H1 (cell line): ENCODE results near the gene GLCE. TPM values are rescaled to one million over a fixed set of nuclear protein-coding genes. Genes with fewer than 3 reads are reported as not detected.

Experiments
- polyA plus RNA-seq, 7 experiments: library from polyadenylated mRNA; depleted of rRNA in 3 of 7; stranded (reverse) in 5 of 7; unstranded in 2 of 7; fragments of >200 nt in 5 of 7; fragments of 200-250 nt in 2 of 7; gene quantifications; 1 replicate in 5 of 7; 2 replicates in 1 of 7; 4 replicates in 1 of 7; pipeline versions ENCODE4 v1.2.1 to v1.2.3, GENCODE V29; 2011 to 2013; ENCODE audit warnings: missing spikeins in 2 of 7, mixed read lengths in 2 of 7
- total RNA-seq: library from RNA; stranded (reverse); fragmentation: NEBNext Ultra II Directional; extraction: Animal tissue kit (Norgen Biotek cat#: 25700); gene quantifications from 2 replicates; pipeline ENCODE4 v1.2.1, GENCODE V29; 2021

The GLCE gene
- total and polyA plus RNA-seq, 2 of the 8 experiments (the other 6 are each of a cell fraction or from before 2014, with no cell fraction given): 17.1 to 22.7 TPM

Other genes with a start within 250 kb of the GLCE start
- gene SPESP1, start 230.1 kb upstream of the GLCE start, total RNA-seq: not detected in 2 replicates
- gene SPESP1, start 230.1 kb upstream of the GLCE start, polyA plus RNA-seq (2011; rRNA removed): not detected in 2 replicates
- gene NOX5, start 145.9 kb upstream of the GLCE start, total RNA-seq: not detected in 2 replicates
- under 0.01 TPM in 1 of 2 replicates, not detected in the other for gene NOX5, start 145.9 kb upstream of the GLCE start, polyA plus RNA-seq (2011; rRNA removed)
- 7.8 and 8.7 TPM in 2 replicates for gene PAQR5, start 138.3 kb downstream of the GLCE start, total RNA-seq
- 15.8 and 18.1 TPM in 2 replicates for gene PAQR5, start 138.3 kb downstream of the GLCE start, polyA plus RNA-seq (2011; rRNA removed)